DMS153 (cell line): ENCODE measurements around the gene TYR.
A peak's percentile ranks its signal among the peaks of the same experiment; 100 is the strongest.
"Not testable (repeated sequence)": the region's sequence is repeated elsewhere in the genome, so short reads cannot be mapped to it uniquely, and the experiment has no call there.

ENCODE experiments used
- DNase-seq: peaks from one replicate; lab custom pipeline; 2025; lab: John Stamatoyannopoulos, UW

TYR gene

DNA sequence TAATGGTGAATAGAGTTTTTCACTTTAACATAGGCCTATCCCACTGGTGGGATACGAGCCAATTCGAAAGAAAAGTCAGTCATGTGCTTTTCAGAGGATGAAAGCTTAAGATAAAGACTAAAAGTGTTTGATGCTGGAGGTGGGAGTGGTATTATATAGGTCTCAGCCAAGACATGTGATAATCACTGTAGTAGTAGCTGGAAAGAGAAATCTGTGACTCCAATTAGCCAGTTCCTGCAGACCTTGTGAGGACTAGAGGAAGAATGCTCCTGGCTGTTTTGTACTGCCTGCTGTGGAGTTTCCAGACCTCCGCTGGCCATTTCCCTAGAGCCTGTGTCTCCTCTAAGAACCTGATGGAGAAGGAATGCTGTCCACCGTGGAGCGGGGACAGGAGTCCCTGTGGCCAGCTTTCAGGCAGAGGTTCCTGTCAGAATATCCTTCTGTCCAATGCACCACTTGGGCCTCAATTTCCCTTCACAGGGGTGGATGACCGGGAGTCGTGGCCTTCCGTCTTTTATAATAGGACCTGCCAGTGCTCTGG, at the start of gene TYR:
Gene TYR, plus strand, starts transcription at position 185 of the 541 bp plus-strand sequence. Its CDS starts 79 bp downstream, at position 264.
- no peak for DNase-seq

DNA sequence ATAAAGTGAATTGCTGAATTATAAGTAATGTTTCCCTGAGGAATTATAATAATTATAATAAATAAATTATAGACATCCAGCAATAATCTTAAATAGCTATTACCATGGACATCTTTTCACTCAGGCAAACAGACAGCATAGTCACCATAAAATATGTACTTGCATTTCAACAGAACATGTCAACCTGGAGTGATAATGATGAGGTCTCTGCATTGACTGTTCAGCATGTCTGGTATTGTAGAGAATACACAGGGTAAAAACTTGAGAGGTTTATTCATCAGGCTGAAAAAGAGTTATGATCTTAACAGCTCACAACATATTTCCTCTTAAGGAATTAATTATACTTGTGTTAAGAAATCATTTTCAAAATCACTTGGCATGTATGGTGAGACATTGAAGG, 41.1 kb upstream of the TYR start:
- DNase-seq = no peak

DNA sequence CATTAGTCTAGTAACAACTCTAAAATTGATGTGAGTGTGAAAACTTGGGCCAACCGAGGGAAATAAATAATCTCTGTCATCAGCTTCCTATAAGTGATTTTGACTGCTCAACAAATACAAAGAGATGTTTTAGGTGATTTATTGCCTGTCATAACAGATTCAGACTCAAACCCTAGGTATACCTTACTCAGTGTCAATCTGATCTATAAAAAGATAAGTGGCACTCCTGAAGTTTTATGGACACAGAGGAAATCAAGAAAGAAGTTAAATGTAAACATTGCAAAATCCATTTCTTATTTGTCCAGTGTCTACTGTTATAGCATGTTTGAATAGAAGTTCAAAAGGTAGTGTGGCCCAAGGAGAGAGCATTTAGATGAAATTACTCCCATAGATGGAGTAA, 30.4 kb upstream of the TYR start:
- no peak for DNase-seq

DNA sequence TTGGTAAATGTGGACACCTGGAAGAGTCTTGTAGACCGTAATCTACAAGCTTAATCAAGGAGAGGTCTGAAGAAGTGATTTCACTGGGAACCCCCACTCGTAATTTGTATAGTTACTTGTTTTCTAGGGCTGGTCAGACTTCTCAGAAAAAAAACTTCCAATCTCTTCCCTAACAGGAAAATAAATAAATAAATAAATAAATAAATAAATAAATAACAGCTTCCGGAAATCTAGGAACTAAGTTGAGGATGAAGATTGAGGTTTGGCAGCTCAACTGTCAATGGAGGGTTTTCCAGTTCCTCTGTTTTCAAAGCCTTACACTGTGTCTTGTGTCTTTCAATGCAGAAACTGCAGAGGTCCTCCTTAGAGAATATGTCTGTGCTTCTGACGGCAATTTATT, 17.7 kb upstream of the TYR start:
- no peak for DNase-seq

DNA sequence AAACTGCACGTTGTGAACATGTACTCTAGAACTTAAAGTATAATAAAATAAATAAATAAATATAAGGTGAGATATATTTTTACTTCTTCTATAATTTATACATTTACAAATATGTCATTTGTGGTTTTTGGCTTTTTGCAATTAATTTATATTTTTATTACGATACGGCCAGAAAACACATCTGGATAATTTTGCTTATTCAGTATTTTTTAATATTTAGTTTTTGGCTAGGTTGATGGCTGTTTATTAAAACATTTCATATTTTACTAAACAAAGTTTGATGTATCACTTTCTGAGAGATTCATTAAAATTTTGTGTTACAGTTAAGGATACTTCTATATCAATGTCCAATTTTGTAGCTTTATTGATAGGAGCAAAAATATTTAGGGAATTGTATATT, 15.7 kb upstream of the TYR start:
- DNase-seq = no peak

DNA sequence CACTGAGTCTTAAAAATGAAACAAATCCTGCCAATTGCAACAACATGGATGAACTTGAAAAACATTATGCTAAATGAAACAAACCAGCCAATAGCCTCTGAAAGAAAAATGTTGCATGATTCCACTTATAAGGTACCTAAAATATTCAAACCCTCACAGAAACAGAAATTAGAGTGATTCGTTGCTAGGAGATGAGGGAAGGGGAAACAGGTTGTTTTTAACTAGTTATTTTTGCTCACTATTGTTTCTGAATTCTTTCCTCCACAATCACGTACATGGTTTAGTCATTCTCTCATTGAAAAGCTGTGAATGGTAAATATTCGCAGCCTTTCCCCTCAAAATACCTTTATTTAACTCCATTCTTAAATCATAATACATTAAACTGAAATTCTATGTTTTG, 14.0 kb upstream of the TYR start:
- no peak for DNase-seq

DNA sequence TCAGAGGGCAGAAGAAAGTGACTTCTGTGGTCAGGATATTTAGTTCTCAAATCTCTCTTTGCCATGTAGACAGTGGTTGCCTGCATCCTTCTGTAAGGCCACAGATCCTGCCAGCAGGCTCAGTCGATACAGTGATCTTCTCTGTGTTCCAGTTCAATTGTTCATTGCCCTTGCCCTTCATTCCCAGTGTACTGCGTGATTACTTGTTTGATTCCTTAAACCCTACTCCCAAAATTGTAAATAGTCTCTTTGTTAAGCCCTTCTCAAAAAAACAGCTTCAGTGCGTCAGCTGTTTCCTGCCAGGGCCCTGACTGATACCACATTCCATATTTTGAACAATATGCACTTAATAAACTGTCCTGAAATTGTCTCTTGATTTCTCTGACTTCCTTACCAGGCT, 9.3 kb upstream of the TYR start:
- DNase-seq = no peak

DNA sequence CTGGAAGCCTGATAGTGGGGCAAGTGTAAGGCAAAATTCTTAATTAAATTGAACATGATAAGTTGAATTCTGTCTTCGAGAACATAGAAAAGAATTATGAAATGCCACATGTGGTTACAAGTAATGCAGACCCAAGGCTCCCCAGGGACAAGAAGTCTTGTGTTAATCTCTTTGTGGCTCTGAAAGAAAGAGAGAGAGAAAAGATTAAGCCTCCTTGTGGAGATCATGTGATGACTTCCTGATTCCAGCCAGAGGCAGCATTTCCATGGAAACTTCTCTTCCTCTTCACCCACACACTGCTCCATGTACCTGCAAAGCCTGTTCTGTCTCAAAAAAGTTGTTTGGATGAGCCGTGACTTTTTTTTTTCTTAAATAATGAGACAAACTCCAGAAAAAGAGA, 1.9 kb upstream of the TYR start:
- no peak for DNase-seq

DNA sequence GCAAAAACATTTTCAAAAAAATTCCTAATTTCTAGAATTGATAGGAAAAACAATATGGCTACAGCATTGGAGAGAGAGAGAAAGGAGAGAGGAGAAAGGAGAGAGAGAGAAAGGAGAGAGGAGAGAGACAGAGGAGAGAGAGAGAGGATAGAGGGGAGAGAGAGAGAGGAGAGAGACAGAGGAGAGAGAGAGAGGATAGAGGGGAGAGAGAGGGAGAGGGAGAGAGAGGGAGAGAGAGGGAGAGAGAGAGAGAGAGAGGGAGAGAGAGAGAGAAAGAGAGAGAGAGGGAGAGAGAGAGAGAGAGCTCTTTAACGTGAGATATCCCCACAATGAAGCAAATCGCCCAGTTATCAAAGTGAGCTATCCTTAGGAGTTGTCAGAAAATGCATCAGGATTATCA, 737 bp upstream of the TYR start:
- no peak for DNase-seq

DNA sequence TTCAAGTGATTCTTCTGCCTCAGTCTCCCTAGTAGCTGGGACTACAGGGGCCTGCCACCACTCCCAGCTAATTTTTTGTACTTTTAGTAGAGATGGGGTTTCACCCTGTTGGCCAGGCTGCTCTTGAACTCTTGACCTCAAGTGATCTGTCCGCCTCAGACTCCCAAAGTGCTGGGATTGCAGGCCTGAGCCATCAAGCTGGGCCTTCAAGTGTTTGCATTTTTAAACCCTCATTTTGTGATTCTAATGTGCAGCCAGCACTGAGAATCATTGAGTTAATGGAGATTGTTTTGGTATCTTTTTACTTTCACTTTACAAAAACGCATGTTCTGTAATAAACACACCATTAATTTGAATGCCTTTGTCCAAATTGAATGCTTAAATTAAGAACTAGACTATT, 3.4 kb downstream of the TYR start:
- no peak for DNase-seq

DNA sequence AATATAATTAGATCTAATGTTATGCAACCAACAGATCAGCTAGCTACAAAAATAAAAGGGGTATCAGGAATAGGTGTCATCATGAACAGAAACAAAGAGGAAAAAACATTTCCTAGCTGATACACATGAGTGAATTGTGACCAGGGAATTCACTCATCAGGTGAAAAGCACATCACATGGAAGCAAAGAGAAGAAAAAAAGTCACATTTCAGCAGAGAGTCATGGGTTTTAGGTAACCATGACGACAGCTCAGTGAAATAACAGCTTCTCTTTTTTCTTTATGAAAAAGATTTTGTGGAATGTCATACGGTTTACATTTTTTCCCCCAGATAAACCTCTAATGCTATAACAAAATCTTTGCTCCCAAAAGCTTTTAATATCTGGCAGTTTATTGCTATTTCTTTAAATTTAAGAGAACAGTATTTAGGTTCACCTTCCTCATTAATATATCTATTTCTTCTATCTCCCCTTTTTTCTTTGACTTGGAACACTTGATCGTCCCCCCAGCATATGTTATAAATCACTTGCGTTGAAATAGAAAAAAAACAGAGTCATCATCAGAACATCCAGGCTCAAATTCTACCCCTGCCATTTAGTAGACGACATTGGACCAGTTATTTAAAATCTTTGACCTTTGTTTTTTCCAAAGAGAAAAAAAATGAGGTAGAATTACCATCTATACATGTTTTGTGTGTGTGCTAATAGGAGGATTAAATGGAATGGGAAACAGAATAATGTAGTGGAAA, 5.3 kb downstream of the TYR start:
- DNase-seq = no peak

DNA sequence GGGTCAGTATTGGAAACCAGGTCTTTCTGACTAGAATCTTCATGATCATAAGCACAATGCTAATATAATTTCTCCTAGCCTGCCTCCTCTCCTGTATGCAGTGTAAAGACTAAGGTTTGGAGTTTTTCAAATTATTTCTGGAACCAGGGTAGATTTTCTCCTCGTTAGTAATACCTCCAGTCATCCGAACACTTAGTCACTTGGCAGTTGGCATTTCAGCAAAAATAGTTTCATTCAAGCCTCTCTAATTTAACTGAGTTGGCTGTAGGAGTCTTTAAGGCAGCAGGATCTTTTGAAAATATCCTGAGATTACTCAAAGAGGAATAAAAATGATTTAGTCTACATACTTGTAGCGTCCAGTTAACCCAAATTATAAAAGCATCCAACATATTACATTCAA, 6.3 kb downstream of the TYR start:
- DNase-seq = no peak

DNA sequence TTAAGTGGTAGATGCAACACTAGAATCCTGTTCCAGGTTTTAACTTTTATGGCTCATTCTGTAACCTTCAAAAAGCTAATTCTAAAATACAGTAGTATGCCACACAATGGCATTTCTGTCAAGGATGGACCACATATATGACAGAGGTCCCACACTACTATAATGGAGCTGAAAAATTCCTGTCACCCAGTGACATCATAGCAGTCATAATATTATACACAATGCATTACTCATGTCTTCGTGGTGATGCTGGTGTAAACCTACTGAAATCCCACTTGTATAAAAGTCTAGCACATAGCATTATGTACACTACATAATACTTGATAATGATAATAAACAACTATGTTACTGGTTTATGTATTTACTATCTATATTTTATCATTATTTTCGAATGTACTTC, 12.1 kb downstream of the TYR start:
- DNase-seq = no peak

DNA sequence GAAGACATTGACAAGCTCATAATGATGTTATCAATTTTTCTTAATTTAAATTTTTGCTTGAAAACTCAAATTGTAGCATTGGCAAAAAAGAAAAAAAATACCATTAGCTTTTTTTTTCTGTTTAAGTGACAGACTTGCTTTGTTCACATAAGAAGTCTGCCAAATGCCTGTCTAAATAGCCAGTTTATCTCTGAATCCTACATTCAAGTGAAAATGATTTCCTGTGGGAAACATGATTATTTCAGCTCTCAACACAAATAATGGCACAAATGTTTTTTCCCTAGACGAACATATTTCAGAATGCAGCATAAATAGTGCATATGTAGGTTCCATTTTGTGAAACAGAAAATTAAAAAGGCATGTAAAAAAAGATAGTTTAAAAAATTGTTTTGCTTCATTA, 23.5 kb downstream of the TYR start:
- DNase-seq = no peak

DNA sequence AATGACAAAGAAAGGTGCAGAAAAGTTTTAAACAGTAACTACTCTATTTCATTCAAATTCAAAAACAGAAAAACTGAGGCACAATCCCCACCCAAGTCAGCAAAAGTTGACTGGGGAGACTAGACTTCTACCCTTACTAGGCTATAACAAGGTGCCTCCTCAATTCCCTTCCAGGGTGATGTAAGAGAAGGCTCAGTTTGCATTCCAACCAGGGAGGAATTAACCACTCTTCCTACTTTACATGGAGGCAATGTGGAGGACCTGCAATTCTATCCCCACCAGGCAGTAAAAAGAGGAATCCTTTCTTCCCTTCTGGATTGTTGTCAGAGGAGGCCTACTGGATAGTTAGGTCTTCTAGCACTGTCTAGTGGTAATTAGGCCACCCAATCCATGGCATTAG, 26.1 kb downstream of the TYR start:
- DNase-seq = no peak

DNA sequence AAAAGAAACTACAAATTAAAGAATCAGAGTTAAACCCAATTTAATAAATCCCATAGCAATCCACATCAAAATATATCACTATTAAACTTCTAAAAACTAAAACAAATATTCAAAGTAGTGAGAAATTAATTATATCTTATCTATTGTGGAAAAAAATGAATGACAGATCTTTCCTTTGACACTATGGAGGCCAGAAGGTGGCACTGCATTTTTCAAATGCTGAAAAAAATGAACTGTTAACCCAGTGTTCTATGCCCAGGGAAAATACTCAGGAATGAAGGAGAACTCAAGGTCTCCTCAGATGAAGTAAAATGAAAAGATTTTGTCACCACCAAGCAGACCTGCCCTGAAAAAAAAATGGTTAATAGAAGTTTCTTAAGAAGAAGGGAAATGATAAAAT, 27.7 kb downstream of the TYR start:
- DNase-seq = no peak

DNA sequence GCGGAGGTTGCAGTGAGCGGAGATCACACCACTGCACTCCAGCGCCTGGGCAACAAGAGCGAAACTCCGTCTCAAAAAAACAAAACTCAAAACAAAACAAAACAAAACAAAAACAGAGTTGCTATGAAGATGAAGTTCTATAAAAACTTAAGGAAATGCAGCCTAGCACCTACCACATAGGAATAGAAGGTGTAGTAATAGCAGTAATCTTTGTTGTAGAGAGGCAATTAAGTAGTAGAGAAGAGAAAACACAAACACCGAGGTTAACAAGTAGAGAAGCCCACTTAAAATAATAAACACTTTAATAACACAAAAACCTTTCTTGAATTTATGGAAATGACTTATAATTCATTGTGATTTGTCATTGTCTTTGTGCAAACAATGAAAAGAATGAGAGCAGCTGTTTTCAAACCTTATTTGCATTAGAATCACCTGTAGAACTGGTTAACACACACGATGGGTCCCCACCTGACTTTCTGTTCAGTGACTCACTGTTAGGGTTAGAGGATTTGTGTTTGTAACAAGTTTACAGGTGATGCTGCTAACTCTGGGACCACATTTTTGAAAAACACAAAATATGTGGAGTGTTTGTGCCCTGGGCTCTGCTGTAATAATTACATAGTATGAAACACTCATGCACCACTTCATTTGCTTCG, 43.1 kb downstream of the TYR start:
- peak; percentile 53 for DNase-seq

DNA sequence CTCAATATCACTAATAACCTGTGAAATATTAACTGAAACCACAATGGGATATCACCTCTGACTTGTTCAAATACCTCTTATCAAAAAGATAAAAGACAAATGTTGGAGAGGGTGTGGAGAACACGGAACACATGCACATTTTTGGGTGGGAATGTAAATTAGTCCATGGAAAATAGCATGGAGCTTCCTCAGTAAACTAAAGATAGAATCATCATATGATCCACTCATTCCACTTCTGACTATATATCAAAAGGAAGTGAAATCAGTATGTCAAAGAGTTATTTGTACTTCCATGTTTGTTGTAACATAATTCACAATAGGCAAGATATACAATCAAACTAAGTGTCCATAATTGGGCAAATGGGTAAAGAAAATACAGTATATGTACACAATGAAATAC, 57.4 kb downstream of the TYR start:
- no peak for DNase-seq

DNA sequence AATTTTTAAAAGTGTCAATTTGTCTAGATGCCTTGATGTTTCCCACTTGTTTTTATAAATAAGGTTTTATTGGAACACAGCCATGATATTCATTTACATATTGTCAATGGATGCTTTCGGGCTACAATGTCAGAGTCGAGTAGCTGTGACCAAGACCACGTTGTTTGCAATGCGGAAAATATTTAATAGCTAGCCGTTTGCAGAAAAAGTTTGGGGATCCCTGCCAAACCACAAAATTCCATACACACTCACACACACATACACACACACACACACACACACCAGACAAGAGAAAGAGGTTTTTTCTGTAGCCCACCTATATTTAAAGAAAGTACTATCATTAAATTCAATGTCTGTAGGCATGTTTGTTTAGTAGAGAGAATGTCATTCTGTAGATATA, 58.3 kb downstream of the TYR start:
- no peak for DNase-seq

DNA sequence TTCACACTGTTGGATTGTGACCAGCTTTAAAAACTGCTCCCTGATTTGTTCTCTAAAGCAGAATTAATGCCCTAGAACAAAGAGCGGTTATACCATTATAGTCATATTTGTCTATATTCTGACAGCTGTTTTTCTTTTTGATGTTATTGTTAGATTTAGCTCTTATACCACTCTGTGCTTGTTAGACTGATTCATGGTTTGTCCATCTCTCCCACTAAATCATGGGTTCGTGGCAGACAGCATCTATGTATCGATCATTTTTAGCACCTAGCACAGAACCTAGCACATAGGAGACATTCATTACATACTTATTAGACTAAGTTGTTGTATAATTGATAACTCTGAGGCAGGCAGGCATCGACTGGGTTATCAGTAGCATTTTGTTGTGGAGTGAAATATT, 69.3 kb downstream of the TYR start:
- DNase-seq = not testable (repeated sequence)

DNA sequence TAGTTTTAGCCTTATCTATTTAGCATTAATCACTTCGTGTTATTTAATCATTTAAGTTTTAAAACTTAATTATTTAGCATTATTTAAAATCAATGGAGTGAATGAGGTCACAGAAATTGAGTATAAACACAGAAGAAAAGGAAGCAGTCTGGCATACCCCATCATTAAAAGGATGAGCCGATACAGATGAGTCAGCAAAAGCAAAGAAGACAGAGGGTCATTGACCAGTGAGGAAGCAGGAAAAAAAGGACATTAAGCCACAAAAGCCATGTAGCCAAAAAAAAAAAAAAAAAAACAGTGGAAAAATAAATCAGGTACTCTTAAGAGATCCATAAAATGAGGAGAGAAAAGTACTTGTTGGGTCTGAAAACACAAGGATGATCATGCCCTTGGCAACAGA, 71.5 kb downstream of the TYR start:
- no peak for DNase-seq

DNA sequence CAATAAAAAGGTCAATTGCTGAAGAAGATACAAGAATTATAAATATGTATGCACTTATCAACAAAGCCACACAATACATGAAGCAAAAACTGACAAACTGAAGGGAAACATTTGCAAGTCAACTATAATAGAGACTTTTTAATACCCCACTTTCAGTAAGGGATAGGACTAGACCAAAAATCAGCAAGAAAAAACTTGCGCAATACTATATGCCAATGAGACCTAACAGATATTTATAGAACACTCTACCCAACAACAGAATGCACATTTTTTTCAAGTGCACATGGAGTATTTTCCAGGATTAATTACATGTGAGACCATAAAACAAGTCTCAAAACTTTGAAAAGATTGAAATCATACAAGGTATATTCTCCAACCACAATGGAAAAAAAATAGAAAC, 83.8 kb downstream of the TYR start:
- not testable (repeated sequence) for DNase-seq

DNA sequence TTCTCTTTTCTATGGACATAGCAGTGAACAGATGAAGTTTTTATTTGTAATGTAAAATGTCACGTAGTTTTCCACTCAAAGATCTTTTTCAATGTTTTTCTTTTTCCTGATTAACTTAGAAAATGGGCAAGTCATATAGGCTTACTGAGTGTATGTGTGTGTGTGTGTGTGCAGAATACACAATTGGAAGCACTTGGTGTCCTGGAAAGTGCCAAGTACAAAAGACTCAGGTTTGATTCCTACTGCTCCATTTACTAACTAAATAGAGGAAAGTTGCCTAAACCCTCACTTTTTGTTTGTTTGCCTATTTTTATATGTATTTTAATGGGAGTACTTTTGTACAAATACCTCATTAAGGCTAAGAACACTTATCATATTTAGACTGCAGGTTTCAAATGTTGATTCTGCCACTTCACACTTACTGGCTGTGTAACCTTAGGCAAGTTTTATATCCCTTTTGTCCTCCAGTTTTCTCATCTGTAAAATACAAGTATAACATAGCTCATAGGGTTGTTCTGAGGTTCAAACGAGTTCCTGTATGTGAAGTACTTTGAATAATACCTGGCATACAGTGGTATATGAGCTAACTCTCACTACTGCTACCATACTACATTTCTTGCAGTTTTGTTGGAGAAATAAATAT, 90.1 kb downstream of the TYR start:
- DNase-seq = no peak
